Loucy (cell line): Measurements from ENCODE around the gene STK32C.

ENCODE experiments used
- H2AFZ ChIP-seq: fragments of 200-600 bp; sonication (generic); 2 replicates; pipeline ENCODE4 v1.6.0; 2016; ENCODE audit warnings: antibody characterized with exemption, mild to moderate bottlenecking, low read length, moderate library complexity
- H3F3A ChIP-seq: fragments of 200-600 bp; 2 replicates; pipeline ENCODE4 v1.6.0; 2016; ENCODE audit warnings: antibody characterized with exemption, low read depth, mild to moderate bottlenecking
- H3K27me3 ChIP-seq: fragments of 200-600 bp; sonication (generic); 2 replicates; pipeline ENCODE4 v1.6.1; 2014; ENCODE audit warnings: low read length, mild to moderate bottlenecking; ENCODE audit not compliant: insufficient read depth, poor library complexity, severe bottlenecking
- H3K36me3 ChIP-seq: fragments of 200-600 bp; sonication (generic); 2 replicates; pipeline ENCODE4 v1.6.1; 2016; ENCODE audit warnings: low read length; ENCODE audit not compliant: insufficient read depth
- H3K4me1 ChIP-seq: fragments of 200-600 bp; sonication (generic); 2 replicates; pipeline ENCODE4 v1.5.1; 2014; ENCODE audit warnings: low read length, mild to moderate bottlenecking; ENCODE audit not compliant: insufficient read depth, poor library complexity, severe bottlenecking
- H3K4me2 ChIP-seq: fragments of 200-600 bp; sonication (generic); 2 replicates; pipeline ENCODE4 v1.6.0; 2014; ENCODE audit warnings: antibody characterized with exemption, low read length, low read depth, mild to moderate bottlenecking; ENCODE audit not compliant: poor library complexity, severe bottlenecking
- H3K4me3 ChIP-seq: fragments of 200-600 bp; sonication (generic); 2 replicates; pipeline ENCODE4 v1.5.1; 2014; ENCODE audit warnings: low read length, mild to moderate bottlenecking, mixed read lengths; ENCODE audit not compliant: poor library complexity, severe bottlenecking
- H3K79me2 ChIP-seq: fragments of 200-600 bp; sonication (generic); 2 replicates; pipeline ENCODE4 v1.6.1; 2014; ENCODE audit warnings: low read length; ENCODE audit not compliant: insufficient read depth
- H3K9ac ChIP-seq: fragments of 200-600 bp; sonication (generic); 2 replicates; pipeline ENCODE4 v1.6.0; 2014; ENCODE audit warnings: mild to moderate bottlenecking, low read depth, low read length, moderate library complexity; ENCODE audit not compliant: poor library complexity, severe bottlenecking
- H3K9me2 ChIP-seq: fragments of 200-600 bp; sonication (generic); replicated peaks from 2 replicates; pipeline ENCODE4 v1.6.1; 2016; ENCODE audit warnings: low read depth, low read length, mixed read lengths
- H3K9me3 ChIP-seq: fragments of 200-600 bp; sonication (generic); 2 replicates; pipeline ENCODE4 v1.6.1; 2014; ENCODE audit warnings: mild to moderate bottlenecking, antibody characterized with exemption, low read length, low read depth; ENCODE audit not compliant: insufficient read depth
- H4K20me1 ChIP-seq: fragments of 200-600 bp; sonication (generic); 2 replicates; pipeline ENCODE4 v1.6.0; 2014; ENCODE audit warnings: antibody characterized with exemption, low read length, mild to moderate bottlenecking; ENCODE audit not compliant: insufficient read depth, poor library complexity, severe bottlenecking
- CTCF ChIP-seq: fragments of 200-600 bp; sonication (generic); conservative IDR thresholded peaks from 2 replicates; pipeline ENCODE4 v1.5.1; 2014; ENCODE audit warnings: mild to moderate bottlenecking, antibody characterized with exemption, low read length
- EZH2phosphoT487 ChIP-seq: fragments of 200-600 bp; IDR thresholded peaks from 2 replicates; pipeline ENCODE4 v1.6.1; 2018; ENCODE audit warnings: antibody characterized with exemption, mild to moderate bottlenecking, moderate library complexity, borderline replicate concordance

Gene STK32C

GRCh38 chr10:132307823-132308586 lies at the start of gene STK32C:
STK32C (minus strand) TSS chr10:132307950; CDS start chr10:132307833, 117 bp downstream.
- no peak within 1 kb of the TSS for H3K4me2 ChIP-seq
- no peaks in the 10 kb centered on the region for H4K20me1 ChIP-seq
- H3F3A ChIP-seq: no peaks in the 10 kb centered on the region
- TF ChIP-seq EZH2phosphoT487: no peak
- no peak for TF ChIP-seq CTCF
- H3K4me1 ChIP-seq: no peaks in the 10 kb centered on the region
- H3K27me3 ChIP-seq: no peaks in the 10 kb centered on the region
- H3K9me3 ChIP-seq: no peaks in the 10 kb centered on the region; the same call in 1 of the 2 replicates
- no peak within 1 kb of the TSS for H3K4me3 ChIP-seq
- no peaks in the 10 kb centered on the region for H3K36me3 ChIP-seq
- no peak within 1 kb of the TSS for H3K9ac ChIP-seq
- H3K79me2 ChIP-seq: no peaks in the 10 kb centered on the region
- no peak within 1 kb of the TSS for H2AFZ ChIP-seq
- no peaks in the 10 kb centered on the region for H3K9me2 ChIP-seq

GRCh38 chr10:132356621-132357195 lies 49.0 kb upstream of the STK32C start:
- Histone ChIP-seq H3K4me2 (no peak overlapping the region), H3K79me2 (no peaks in the 10 kb centered on the region), H3K9me2 (no peaks in the 10 kb centered on the region), H2AFZ (no peak overlapping the region), H3K27me3 (no peaks in the 10 kb centered on the region), H3K36me3 (no peaks in the 10 kb centered on the region), H3K4me3 (no peak overlapping the region), H3K9me3 (no peaks in the 10 kb centered on the region), H3F3A (no peaks in the 10 kb centered on the region), H4K20me1 (no peaks in the 10 kb centered on the region), H3K4me1 (no peaks in the 10 kb centered on the region), H3K9ac (no peak overlapping the region)
- TF ChIP-seq CTCF: no peak
- no peak for TF ChIP-seq EZH2phosphoT487

GRCh38 chr10:132355754-132356153 lies 48.0 kb upstream of the STK32C start:
- Histone ChIP-seq H3K4me1 (no peaks in the 10 kb centered on the region), H3F3A (no peaks in the 10 kb centered on the region), H3K9ac (no peak overlapping the region), H3K9me3 (no peaks in the 10 kb centered on the region), H3K4me2 (no peak overlapping the region), H3K79me2 (no peaks in the 10 kb centered on the region), H3K4me3 (no peak overlapping the region), H4K20me1 (no peaks in the 10 kb centered on the region), H3K9me2 (no peaks in the 10 kb centered on the region), H3K27me3 (no peaks in the 10 kb centered on the region), H2AFZ (no peak overlapping the region), H3K36me3 (no peaks in the 10 kb centered on the region)
- TF ChIP-seq EZH2phosphoT487: no peak
- no peak for TF ChIP-seq CTCF
